Caco-2 (cell line): ENCODE data around the gene DBP. TPM values are rescaled to one million over a fixed set of nuclear protein-coding genes. Genes with fewer than 3 reads are reported as not detected.
A peak's percentile ranks its signal among the peaks of the same experiment; 100 is the strongest.

Experiments used
- BruUV-seq: library from RNA; stranded (reverse); fragments of 400-500 nt; replicated peaks from 2 replicates; lab custom pipeline; 2021; lab: Mats Ljungman, UMichigan
- CTCF ChIA-PET: fragments of 300-600 bp; sonication (Branson Sonifier 250); formaldehyde crosslinking; loops from one replicate; lab custom pipeline; 2022; ENCODE audit warnings: antibody characterized with exemption; lab: Charles Lee
- POLR2A ChIA-PET: fragments of 300-600 bp; sonication (Branson Sonifier 250); formaldehyde crosslinking; loops from one replicate; lab custom pipeline; 2022; ENCODE audit warnings: antibody characterized with exemption; lab: Charles Lee
- DNase-seq, 2 experiments: peaks; one replicate each; pipeline versions ENCODE4 v3.0.0 to v3.0.0-alpha.2; 2020 to 2022
- H3K27me3 ChIP-seq: replicated peaks from 2 replicates; pipeline ENCODE4 v1.6.0; 2011; ENCODE audit warnings: low read length; ENCODE audit not compliant: control insufficient read depth, insufficient read depth
- H3K36me3 ChIP-seq: 2 replicates; pipeline ENCODE4 v1.5.1; 2011; ENCODE audit warnings: low read length; ENCODE audit not compliant: control insufficient read depth, insufficient read depth
- H3K4me1 ChIP-seq: fragments of 250-450 bp; sonication (Bioruptor Pico); 2 replicates; pipeline ENCODE4 v1.5.1; 2020; ENCODE audit warnings: mild to moderate bottlenecking
- H3K4me3 ChIP-seq: 2 replicates; pipeline ENCODE4 v1.5.1; 2011; ENCODE audit warnings: low read depth, mild to moderate bottlenecking, control low read depth, low read length
- H3K9me3 ChIP-seq: fragments of 250-450 bp; sonication (Bioruptor Pico); 2 replicates; pipeline ENCODE4 v1.5.1; 2020; ENCODE audit warnings: mild to moderate bottlenecking, moderate library complexity
- H3K27ac Mint-ChIP-seq: one replicate; pipeline ENCODE4 v1.8.0; 2022; ENCODE audit warnings: mixed read lengths; ENCODE audit not compliant: unreplicated experiment
- H3K27me3 Mint-ChIP-seq: one replicate; pipeline ENCODE4 v1.8.0; 2022; ENCODE audit warnings: mixed read lengths; ENCODE audit not compliant: insufficient read depth, unreplicated experiment
- H3K36me3 Mint-ChIP-seq: one replicate; pipeline ENCODE4 v1.8.0; 2022; ENCODE audit warnings: mild to moderate bottlenecking, mixed read lengths; ENCODE audit not compliant: insufficient read depth, unreplicated experiment
- H3K4me1 Mint-ChIP-seq: one replicate; pipeline ENCODE4 v1.8.0; 2022; ENCODE audit warnings: low read depth, mixed read lengths; ENCODE audit not compliant: unreplicated experiment
- H3K4me3 Mint-ChIP-seq: one replicate; pipeline ENCODE4 v1.8.0; 2022; ENCODE audit warnings: mild to moderate bottlenecking, moderate library complexity, mixed read lengths; ENCODE audit not compliant: unreplicated experiment
- H3K9me3 Mint-ChIP-seq: one replicate; pipeline ENCODE4 v1.8.0; 2022; ENCODE audit warnings: mixed read lengths; ENCODE audit not compliant: unreplicated experiment
- CTCF ChIP-seq, 2 experiments: fragments of 200-600 bp in 1 of 2; IDR thresholded peaks; 1 replicate in 1 of 2; 2 replicates in 1 of 2; pipeline versions ENCODE4 v1.5.1 to v1.8.0; 2011 to 2022; ENCODE audit warnings: antibody characterized with exemption in 1 of 2, control low read depth in 1 of 2, inconsistent platforms in 1 of 2, low read depth in 1 of 2, low read length in 1 of 2, mild to moderate bottlenecking in 1 of 2, moderate library complexity in 1 of 2; ENCODE audit not compliant: insufficient read depth in 1 of 2, severe bottlenecking in 1 of 2, unreplicated experiment in 1 of 2
- intact Hi-C: fragments of 100-400 bp; cut with micrococcal nuclease; formaldehyde crosslinking; loops from one replicate; pipeline ENCODE4 v1.10.0; 2022; ENCODE audit not compliant: unreplicated experiment
- total RNA-seq: library from RNA; stranded (reverse); gene quantifications from 2 replicates; pipeline ENCODE4 v1.2.3, GENCODE V29; 2022

DBP gene
- total RNA-seq, 1 experiment from 2014 or later = 17.4 TPM

- no TSS peak for BruUV-seq
- no peak for TF ChIP-seq CTCF (IDR thresholded peaks at IDR 0.05; ENCODE audit: insufficient read depth in 1 of 2, low read depth in 1 of 2, low read length in 1 of 2, severe bottlenecking in 1 of 2, unreplicated experiment in 1 of 2)
- intact Hi-C loops = no loop called here
- no peaks in the 10 kb centered on the region for H3K27me3 Mint-ChIP-seq
- H3K27ac Mint-ChIP-seq = no peak overlapping the region
- H3K4me1 ChIP-seq = no peaks in the 10 kb centered on the region
- CTCF ChIA-PET = interaction anchor here (0.6 to 1.0 kb wide), 3 partner anchors 8 to 323 kb away, joined by 3 to 5 read pairs (median 4); no protein-coding TSS in a partner anchor
- no peak overlapping the region for H3K4me3 ChIP-seq
- DNase-seq = no peak
- POLR2A ChIA-PET = no interaction called here
- no peaks in the 10 kb centered on the region for H3K9me3 ChIP-seq
- H3K36me3 Mint-ChIP-seq = no peaks in the 10 kb centered on the region
- H3K4me3 Mint-ChIP-seq = no peak overlapping the region
- no peaks in the 10 kb centered on the region for H3K9me3 Mint-ChIP-seq
- no peaks in the 10 kb centered on the region for H3K27me3 ChIP-seq
- no peaks in the 10 kb centered on the region for H3K36me3 ChIP-seq
- H3K4me1 Mint-ChIP-seq = peaks cover 8% of the 10 kb centered on the region
Observed at GRCh38 chr19:48650974-48651682, 13.9 kb upstream of the DBP start.

DNA sequence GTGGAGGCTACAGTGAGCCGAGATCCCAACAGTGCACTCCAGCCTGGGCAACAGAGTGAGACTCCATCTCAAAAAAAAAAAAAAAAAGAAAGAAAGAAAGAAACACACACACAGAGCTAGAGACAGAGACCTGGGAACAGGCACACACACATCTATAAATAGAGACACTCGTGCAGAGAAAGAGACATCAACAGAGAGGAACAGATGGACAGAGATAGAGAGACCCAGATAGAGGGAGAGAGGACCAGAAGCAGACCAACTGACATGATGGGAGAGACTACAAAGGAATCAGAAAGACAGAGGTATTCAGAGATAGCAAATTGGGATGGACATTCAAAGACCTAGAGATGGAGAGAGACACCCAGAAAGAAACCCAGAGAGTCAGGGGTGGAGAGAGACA, 11.0 kb upstream of the DBP start:
- H3K4me1 ChIP-seq = peaks cover 9% of the 10 kb centered on the region; the same call in 1 of the 2 replicates
- DNase-seq = no peak
- CTCF ChIA-PET = no interaction called here
- intact Hi-C loops = loop anchor here (5.0 kb wide), 1 partner anchor 39 kb away; no protein-coding TSS in a partner anchor
- H3K36me3 Mint-ChIP-seq = no peaks in the 10 kb centered on the region
- no peaks in the 10 kb centered on the region for H3K27me3 Mint-ChIP-seq
- no peak overlapping the region for H3K4me3 Mint-ChIP-seq
- TF ChIP-seq CTCF (IDR thresholded peaks at IDR 0.05; ENCODE audit: insufficient read depth in 1 of 2, low read depth in 1 of 2, low read length in 1 of 2, severe bottlenecking in 1 of 2, unreplicated experiment in 1 of 2) = no peak
- peaks cover 16% of the 10 kb centered on the region for H3K4me1 Mint-ChIP-seq
- no peaks in the 10 kb centered on the region for H3K36me3 ChIP-seq
- POLR2A ChIA-PET = no interaction called here
- no peaks in the 10 kb centered on the region for H3K9me3 ChIP-seq
- H3K27me3 ChIP-seq = no peaks in the 10 kb centered on the region
- no peak overlapping the region for H3K27ac Mint-ChIP-seq
- no TSS peak for BruUV-seq
- H3K4me3 ChIP-seq = no peak overlapping the region
- no peaks in the 10 kb centered on the region for H3K9me3 Mint-ChIP-seq

DNA sequence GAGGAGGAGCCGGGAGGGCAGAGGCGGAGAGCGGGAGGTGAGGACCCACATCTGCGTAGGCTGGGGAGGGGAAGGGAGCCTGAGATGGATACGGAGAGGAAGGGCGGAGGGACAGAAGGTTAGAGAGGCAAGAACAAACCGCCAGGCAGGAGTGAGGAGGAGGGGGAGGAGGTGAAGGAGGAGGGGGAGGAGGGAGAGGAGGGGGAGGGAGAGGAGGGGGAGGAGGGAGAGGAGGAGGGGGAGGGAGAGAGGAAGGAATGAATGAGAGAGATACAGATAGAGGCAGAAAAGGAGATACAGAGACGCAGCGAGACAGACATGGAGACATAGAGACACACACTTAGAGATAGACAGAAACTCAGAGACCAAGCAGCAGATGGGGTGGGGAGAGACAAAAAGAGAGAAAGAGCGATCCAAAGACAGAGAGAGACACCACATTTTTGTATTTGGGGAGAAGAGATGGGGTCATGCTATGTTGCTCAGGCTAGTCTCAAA, 9.6 kb upstream of the DBP start:
- intact Hi-C loops = loop anchor here (1.0 to 5.0 kb wide), 5 partner anchors 9 to 138 kb away; partner anchors contain the start of gene DBP
- Mint-ChIP-seq H3K4me1 (peaks cover 16% of the 10 kb centered on the region), H3K36me3 (no peaks in the 10 kb centered on the region), H3K27ac (no peak overlapping the region), H3K27me3 (no peaks in the 10 kb centered on the region), H3K9me3 (no peaks in the 10 kb centered on the region), H3K4me3 (peak overlapping the region; percentile 77)
- DNase-seq = no peak
- no peaks in the 10 kb centered on the region for H3K36me3 ChIP-seq
- no peaks in the 10 kb centered on the region for H3K27me3 ChIP-seq
- ChIA-PET CTCF (interaction anchor here (1.0 to 2.7 kb wide), 8 partner anchors 9 to 196 kb away, joined by 3 to 28 read pairs (median 6); partner anchors contain the start of genes DBP and FUT2), POLR2A (interaction anchor here (2.0 to 2.1 kb wide), 2 partner anchors 28 to 225 kb away, joined by 7 to 12 read pairs; partner anchors contain the start of genes PPP1R15A, RPL18 and SPHK2)
- TF ChIP-seq CTCF (IDR thresholded peaks at IDR 0.05; ENCODE audit: insufficient read depth in 1 of 2, low read depth in 1 of 2, low read length in 1 of 2, severe bottlenecking in 1 of 2, unreplicated experiment in 1 of 2) = no peak
- H3K4me3 ChIP-seq = no peak overlapping the region; the same call in 1 of the 2 replicates
- H3K9me3 ChIP-seq = no peaks in the 10 kb centered on the region
- BruUV-seq = no TSS peak
- H3K4me1 ChIP-seq = peaks cover 9% of the 10 kb centered on the region; the same call in 1 of the 2 replicates
